Astrocyte of the hippocampus (primary cell): ENCODE measurements around the gene SH3TC1.
A peak's percentile ranks its signal among the peaks of the same experiment; 100 is the strongest.

ENCODE experiments used
- DNase-seq: peaks from one replicate; pipeline ENCODE4 v3.0.0; 2011; ENCODE audit warnings: low read depth, low spot score

Gene SH3TC1

DNA sequence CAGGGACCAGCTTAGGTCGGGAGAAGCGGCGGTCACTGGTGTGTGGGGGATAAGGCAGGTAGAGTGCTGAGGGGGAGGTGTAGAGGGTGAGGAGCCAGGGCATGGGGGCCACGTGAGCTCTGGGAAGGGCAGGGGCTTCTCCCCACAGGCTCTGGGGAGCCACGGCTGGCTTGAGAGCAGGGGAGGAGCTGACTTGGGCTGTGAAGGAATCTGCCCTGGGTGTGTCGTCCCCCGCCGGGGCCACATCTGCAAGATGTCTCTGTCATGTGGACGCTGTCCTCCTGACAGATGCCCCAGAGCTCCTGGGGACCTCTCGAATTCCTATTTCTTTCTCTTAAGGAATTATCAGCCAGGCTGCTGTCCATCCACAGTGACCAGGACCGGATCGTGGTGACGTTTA, 15.0 kb downstream of the SH3TC1 start:
- no peak for DNase-seq

DNA sequence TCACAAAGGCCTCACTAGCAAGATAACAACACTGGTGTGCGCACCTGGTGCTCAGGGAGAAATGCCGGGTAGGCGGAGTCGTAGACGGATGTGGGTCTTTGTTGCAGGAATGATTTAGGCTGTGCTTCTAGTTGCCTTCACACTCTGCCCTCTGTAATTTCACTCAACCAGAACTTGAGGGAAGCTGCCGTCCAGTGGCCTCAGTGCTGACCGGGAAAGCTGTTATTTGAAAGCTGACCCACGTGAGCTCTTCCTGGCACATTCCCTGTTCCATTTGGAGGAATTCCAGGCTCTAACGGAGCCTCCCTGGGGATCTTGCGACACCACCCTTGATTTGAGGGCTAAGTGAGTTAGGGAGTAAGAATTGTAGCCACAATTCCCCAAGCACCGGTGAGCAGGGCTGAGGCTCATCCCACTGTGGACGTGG, 15.9 kb downstream of the SH3TC1 start:
- DNase-seq, result peak; percentile 61

DNA sequence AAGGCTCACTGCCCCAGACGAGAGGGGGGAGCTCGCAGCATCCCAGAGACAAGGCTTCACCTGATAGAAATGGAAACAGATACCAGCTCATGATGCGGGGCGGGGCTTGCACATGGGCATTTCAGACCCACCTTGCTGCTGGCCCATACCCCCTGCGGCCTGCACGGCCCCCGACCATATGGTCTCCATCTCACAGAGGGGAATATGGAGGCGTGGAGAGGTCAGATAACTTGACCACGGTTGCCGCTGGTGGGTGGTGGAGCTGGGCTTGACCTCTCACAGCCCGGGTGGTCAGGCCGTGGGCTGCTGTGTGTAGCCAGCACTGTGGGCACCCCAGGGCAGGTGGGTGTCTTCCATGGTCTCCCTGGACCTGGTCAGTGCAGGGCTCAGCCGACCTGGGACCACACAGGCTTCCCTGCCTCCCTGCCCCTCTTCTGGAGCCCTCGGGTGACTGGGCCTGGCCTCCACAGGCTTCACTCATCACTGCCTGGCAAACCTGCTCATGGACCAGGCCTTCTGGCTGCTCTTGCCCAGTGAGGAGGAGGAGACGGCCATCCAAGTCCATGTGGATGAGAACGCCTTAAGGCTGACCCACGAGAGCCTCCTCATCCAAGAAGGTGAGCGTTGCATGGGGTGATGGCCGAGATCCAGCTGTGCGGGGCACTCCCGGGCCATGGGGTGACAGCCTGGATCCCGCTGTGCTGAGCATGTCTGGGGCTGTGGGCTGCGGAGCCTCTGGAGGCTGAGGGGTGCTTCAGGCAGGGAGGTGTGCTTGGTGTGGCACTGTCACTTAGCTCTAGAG, 16.8 kb downstream of the SH3TC1 start:
- no peak for DNase-seq

DNA sequence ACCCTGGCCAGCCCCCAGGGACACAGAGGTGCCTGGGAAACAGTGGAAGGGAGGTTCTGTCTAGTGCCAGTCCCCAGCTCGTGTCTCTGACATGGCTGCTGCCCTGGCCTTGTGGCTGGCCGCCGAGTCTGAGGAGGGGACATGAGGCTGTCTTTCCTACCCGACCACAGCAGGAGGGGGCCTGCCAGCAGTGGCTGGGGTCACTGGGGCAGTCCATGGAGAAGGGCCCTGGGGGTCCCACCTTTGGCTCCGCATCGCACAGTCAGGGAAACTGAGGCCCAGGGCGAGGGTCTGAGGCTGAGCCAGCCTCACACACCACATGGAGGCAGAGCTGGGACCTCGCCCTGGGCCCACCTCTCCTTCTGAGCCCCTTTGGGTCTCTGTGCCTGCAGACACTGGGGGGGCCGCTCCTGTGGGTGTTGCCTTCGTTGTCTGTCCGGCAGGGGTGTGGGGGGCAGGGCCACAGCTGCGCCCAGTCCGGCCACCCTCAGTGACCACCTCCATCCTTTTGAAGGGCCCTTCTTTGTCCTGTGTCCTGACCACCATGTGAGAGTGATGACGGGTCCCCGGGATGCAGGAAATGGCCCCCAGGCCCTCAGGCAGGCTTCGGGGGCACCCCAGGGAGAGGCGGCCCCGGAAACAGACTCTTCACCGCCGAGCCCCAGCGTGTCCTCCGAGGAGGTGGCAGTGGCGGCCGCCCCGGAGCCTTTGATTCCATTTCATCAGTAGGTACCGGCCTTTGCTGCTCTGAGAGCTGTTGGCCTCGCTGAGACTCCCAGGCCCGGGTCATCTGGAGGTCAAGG, 17.6 kb downstream of the SH3TC1 start:
- no peak for DNase-seq

DNA sequence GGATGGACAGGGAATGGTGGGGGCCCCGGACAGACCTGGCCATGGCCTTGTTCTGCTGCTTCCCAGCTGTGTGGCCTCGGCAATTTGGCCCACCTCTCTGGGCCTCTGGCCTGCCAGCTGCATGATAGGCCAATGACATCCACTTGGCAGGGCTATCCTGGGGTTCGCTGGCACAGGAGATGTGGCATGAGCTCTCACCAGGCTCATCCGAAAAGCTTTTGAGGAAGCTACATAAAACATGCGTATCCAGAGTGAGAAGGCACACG, 18.1 kb downstream of the SH3TC1 start:
- DNase-seq, result no peak

DNA sequence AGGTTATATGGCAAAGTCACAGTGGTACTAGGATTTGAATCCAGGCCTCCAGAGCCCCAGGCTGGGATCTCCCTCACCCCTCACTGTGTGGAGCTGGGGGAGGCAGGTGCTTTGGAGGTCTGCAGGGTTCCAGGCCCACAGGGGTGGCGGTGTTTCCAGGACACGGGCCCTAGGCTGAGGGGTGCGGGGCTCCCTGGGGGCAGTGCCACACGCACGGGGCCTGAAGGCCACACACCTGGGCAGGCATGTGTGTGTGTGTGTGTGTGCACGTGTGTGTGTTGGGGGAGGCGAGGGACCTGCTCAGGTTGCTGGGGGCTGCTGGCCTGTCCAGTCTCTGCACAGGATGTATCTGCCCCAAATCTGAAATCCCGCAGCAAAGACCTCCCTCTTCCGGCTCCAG, 18.8 kb downstream of the SH3TC1 start:
- DNase-seq, result no peak

DNA sequence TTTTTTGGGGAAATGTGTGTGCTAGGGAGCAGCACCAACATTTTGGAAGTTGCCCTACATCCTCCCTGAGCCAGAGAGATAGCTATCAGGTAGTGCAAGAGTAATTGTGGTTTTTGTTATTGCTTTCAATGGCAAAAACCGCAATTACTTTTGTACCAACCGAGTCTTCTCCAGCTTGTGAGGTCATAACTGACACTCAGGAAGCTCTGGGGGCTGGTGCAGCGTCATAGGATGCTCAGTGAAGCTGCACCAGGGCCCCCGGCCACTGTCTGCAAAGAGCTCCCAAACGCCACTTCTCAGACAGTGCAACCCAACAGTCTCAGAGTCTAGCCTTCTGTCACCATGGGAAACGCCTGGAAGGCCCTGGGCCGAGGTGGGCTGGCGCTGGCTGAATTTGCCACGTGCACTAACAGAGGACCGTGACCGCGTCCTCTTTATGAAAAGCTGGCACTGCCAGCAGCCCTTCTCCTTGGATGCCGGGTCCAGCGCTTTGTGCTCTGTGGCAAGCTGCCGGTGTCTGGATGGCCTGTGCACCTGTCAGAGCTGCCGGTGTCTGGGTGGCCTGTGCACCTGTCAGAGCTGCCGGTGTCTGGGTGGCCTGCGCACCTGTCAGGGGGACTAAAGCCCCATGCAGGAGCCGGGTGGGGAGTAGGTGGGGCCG, 19.4 kb downstream of the SH3TC1 start:
- no peak for DNase-seq

DNA sequence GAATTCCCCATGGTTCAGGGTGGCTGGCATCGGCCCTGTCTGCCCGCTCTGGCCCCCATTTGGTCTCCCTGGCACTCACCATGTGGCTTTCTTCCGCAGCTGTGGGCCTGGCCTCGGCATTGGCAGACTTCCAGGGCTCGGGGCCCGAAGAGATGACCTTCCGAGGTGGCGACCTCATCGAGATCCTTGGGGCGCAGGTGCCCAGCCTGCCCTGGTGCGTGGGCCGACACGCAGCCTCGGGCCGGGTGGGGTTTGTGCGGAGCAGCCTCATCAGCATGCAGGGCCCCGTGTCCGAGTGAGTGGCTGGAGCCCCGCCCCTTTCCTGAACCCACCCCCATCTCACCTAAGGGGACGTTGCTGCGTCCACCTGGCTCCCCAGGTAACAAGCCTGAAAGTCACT, 20.1 kb downstream of the SH3TC1 start:
- no peak for DNase-seq

DNA sequence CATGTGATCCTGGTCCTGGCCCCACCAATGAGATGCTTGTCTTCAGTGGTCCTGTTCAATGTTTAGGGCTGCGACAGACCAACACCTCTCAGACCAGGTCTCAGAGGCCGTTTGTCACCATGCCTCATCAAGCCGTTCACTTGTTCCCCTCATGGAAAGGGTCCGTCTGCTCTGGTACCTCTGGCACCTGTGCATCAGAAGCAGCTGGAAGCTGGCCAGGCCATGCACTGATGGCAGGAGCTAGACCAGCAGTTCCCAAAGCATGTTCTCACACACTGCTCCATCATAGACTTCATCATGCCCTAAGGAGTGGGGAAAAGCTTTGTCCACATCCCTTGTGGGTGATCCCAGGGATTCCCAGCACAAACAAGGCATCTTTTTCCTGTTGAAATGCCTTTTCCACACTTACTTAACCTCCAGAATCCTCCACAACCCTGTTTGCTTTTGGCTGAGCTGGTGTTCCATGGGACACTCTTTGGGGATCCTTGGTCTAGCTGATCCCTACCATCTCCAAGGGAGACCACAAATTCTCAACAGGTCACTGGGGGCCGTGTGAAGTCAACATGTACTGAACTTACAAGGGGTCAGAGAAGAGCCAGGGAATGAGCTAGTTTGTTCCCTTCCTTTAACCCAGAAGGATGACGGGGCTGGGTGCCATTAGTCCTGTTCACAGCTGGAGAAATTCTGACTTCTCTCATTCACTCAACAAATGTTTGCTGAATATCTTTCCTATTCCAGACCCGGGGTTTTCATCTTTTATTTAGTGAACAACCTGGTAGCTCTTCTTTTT, 21.8 kb downstream of the SH3TC1 start:
- DNase-seq, result no peak

DNA sequence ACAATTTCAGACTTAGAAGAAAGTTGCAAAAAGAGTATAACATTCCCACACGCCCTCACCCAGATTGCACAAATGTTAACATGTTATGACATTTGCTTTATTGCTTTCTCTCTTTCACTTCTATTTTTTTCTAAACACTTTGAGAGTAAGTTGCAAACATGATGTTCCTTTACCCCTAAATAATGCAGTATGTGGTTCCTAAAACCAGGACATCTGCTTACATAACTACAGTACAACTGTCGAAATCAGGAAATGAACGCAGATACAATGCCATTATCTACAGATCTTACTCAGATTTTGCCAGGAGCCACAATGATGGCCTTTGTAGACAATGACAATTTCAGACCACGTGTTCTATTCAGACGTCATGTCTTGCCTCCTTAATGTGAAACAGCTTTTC, 22.4 kb downstream of the SH3TC1 start:
- no peak for DNase-seq

DNA sequence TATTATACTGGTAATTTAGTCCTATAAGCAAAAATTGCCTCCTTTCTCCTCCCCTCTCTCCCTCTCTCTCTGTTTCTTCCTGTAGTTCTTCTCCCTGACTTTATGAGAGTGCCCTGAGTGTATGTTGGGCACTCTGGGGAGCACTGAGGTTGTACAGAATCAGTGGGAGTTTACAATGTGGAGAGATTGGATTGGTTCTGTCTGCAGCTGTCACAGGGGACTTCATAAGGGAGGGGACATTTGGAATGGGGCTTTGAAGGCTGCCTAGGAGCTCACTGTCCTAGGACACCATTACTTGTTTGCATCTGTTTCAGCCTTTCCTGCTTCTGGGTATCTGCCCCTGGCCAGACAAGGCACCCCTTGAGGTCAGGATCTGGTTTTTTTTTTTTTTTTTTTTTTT, 22.9 kb downstream of the SH3TC1 start:
- no peak for DNase-seq

DNA sequence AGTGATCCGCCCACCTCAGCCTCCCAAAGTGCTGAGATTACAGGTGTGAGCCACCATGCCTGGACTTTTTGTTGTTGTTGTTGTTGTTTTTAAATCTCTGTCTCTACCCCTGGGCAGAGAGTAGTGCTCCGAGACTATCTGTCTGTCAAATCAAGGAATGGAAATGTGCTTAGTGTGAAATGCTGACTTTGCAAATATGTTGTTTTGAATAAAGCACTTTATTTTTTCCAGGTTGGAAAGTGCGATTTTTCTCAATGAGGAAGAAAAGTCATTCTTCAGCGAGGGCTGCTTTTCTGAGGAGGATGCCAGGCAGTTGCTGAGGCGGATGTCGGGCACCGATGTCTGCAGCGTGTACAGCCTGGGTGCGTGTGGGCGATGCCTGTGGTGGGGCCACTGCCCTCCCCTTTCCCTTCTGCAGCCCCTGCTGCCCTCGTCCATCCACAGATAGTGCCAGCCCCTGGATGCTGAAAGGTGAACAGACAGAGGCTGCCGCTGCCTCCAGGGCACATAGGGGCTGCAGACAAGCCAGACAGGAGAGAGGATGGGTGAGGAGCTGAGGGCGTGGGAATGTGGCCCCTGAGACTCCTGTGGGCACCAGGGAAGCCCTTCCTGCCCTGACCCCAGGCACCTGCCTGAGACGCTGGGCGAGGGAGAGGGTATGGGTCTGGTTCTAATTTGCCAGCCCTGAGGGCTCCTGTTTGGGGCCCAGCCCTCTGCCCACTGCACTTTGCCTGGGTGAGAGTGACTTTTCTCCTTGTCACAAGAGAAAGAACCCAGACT, 23.7 kb downstream of the SH3TC1 start:
- no peak for DNase-seq

DNA sequence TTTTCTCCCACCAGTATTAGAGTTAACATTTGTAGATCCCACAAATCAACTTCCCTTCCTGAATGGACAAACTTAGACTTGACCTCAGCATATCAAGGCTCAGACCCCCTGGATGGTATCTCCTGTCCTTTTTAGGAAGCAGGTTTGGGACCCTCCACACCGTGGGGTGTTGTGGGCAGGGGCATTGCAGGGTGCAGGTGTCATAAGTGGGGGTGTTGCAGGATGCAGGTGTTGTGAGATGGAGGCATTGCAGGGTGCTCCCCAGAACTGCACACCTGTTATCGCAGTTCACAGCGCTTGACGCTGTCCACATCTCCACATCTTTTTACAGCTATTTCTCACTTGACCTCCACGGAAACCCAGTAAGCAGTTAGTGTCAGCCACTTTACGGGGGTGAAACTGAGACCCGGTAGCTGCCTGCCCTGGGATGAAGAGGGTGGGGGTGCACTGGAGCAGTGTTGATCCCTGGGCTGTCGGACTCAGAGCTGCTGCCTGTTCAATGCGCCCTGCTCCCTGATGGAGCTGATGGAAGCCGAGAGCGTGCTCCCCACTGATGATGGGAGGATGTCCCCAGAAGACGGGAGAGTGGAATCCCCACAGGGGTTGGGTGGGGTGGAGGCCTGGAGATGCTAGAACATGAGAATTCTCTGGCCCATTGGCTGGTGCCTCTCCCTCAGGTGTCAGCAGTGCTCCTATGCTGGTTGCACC, 25.3 kb downstream of the SH3TC1 start:
- no peak for DNase-seq

DNA sequence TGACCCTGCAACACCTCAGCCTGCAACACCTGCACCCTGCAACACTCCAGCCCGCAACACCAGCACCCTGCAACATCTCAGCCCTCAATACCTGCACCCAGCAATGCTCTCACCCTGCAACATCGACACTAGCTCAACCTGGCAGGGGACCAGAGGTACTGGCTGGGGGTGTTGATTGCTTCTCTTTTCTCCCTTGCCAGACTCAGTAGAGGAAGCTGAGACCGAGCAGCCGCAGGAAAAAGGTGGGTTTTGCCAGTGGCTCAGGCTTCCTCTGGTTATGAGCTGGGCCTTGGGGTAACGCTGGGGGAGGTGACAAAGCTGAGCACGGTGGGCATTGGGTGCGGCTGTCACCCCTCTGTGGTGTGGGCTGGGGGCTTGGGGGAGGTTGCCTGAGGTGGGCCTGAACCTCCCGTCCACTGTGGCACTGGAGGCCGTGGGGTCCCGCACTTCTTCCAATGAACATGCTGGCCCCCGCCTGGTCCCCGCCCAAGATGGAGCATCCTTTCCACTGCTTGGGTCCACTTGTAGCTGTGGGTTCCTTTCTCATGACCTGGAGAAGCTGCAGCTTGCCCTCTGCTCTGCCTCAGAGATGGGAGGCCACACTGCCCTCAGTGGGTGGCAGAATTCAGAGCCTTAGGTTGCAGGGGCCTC, 26.0 kb downstream of the SH3TC1 start:
- DNase-seq, result no peak

DNA sequence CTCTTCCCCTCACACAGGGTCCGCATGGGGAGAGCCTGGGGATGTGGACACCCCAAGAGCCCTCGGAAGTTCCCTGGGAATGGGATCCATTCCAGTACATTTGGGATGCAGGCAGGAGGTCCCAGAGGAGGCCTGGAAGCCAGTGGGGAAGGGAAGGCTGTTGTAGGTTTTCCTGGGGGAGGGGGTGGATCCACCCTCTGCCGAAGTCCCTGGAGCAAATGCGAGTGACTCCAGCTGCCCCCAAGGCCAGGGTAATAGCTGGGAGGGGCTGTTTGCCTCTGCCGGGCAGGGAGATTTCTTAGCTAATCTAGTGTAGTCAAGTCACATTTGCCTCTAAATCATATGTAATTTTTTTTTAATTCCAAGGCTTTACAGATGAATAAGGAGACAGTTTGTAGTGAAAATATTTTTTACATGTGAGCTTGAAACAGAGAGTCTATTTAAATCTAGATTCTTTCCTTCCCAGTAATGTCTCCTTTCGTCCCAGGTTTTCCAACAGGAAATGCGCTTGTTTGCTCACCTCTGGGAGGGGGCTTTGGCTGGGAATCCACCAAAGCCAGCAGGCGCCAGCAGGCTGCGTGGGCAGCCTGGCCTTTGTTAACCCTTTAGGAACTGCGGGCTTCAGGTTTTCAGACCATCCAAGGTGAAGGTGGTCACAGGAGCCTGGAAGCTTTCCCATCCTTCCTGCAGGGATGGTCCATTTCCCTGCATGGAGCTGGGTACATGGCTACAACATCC, 26.8 kb downstream of the SH3TC1 start:
- DNase-seq, result peak; percentile 29

DNA sequence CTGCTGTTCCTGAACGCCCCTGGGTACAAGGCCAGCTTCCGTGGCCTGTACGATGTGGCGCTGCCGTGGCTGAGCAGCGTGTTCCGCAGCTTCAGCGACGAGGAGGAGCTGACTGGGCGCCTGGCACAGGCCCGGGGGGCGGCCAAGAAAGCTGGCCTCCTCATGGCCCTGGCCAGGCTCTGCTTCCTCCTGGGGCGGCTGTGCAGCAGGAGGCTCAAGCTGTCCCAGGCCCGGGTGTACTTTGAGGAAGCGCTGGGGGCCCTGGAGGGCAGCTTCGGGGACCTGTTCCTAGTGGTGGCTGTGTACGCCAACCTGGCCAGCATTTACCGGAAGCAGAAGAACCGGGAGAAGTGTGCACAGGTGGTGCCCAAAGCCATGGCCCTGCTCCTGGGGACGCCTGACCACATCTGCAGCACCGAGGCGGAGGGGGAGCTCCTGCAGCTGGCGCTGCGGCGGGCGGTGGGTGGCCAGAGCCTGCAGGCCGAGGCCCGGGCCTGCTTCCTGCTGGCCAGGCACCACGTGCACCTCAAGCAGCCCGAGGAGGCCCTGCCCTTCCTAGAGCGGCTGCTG, 28.2 kb downstream of the SH3TC1 start:
- DNase-seq, result no peak

DNA sequence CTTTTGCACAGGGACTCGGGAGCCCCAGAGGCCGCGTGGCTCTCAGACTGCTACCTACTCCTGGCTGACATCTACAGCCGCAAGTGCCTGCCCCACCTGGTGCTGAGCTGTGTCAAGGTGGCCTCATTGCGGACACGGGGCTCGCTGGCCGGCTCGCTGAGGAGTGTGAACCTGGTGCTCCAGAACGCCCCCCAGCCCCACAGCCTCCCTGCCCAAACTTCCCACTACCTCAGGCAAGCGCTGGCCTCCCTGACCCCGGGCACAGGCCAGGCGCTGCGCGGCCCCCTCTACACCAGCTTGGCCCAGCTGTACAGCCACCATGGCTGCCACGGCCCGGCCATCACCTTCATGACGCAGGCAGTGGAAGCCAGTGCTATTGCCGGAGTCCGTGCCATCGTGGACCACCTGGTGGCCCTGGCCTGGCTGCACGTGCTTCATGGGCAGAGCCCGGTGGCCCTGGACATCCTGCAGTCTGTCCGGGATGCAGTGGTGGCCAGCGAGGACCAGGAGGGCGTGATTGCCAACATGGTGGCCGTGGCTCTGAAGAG, 28.8 kb downstream of the SH3TC1 start:
- DNase-seq, result no peak

DNA sequence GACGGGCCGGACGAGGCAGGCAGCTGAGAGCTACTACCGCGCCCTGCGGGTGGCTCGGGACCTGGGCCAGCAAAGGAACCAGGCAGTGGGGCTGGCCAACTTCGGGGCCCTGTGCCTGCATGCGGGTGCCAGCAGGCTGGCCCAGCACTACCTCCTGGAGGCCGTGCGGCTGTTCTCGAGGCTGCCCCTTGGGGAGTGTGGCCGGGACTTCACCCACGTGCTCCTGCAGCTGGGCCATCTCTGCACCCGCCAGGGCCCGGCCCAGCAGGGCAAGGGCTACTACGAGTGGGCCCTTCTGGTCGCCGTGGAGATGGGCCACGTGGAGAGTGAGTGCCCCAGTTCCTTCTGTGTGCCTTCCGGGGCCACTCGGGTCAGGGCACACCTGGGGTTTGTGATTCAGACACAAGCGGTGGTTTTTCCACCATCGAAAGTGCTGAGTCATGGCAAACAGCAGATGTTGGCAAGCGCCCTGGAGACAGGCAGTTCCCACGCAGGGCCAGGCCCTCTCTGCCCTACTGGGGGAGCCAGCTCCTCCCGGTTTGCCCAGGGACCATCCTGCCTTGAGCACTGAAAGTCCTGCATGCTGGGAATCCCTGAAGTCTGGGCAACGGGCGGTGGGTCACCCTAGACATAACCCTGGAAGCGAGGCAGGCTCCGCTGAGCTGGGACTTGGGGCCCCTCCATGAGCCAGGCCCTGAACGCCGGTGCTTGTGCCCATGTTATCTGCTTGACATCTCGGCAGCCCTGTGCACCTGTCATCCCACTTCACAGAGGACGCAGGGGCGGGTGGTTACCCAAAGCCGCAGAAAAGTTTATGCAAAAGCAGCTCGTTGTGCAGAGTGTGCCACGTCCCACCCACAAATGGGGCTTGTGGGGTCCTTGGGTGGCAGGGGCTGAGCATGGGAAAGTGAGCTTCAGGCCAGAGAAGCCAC, 29.5 kb downstream of the SH3TC1 start:
- peak; percentile 74 for DNase-seq
